Panc1 (cell line): ENCODE data around the gene FTO.

Experiments
- POLR2AphosphoS5 ChIP-seq: IDR thresholded peaks from 2 replicates; pipeline ENCODE4 v1.6.1; 2012; ENCODE audit warnings: mild to moderate bottlenecking, low read depth, low read length, moderate library complexity
- TF ChIP-seq, protein P1 (sequence below): fragments of 450-650 bp; IDR thresholded peaks from 2 replicates; pipeline ENCODE4 v1.5.1; 2017; ENCODE audit warnings: mild to moderate bottlenecking

DNA sequence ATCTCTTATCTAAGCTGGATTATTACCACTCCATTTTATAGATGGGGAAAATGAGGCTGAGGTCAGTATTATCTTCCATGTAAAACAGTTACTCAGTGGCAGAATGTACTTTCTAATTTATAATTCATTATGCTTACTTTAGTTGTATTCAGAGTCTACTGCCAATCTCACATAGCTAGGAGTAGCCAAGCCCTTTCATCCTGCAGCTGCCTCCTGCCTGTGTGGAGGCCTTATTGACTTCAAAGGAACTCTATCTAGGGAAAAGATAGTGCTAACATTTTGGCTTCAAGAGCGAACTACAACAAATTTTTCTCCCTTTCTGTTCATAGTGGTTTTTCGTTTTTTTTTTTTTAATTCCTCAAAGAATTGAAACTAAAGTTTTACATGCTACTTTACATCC, 13.2 kb upstream of the FTO start:
- TF ChIP-seq POLR2AphosphoS5, result no peak
- TF ChIP-seq, protein P1, sequence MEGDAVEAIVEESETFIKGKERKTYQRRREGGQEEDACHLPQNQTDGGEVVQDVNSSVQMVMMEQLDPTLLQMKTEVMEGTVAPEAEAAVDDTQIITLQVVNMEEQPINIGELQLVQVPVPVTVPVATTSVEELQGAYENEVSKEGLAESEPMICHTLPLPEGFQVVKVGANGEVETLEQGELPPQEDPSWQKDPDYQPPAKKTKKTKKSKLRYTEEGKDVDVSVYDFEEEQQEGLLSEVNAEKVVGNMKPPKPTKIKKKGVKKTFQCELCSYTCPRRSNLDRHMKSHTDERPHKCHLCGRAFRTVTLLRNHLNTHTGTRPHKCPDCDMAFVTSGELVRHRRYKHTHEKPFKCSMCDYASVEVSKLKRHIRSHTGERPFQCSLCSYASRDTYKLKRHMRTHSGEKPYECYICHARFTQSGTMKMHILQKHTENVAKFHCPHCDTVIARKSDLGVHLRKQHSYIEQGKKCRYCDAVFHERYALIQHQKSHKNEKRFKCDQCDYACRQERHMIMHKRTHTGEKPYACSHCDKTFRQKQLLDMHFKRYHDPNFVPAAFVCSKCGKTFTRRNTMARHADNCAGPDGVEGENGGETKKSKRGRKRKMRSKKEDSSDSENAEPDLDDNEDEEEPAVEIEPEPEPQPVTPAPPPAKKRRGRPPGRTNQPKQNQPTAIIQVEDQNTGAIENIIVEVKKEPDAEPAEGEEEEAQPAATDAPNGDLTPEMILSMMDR, result no peak
